Endodermal cell (in vitro differentiated cells): ENCODE measurements around the gene ATP6AP1. TPM values are rescaled to one million over a fixed set of nuclear protein-coding genes. Genes with fewer than 3 reads are reported as not detected.

Experiments
- DNase-seq: peaks from one replicate; pipeline ENCODE4 v3.0.0-alpha.2; 2017
- H3K27ac ChIP-seq: 2 replicates; pipeline ENCODE4 v1.5.1; 2013; ENCODE audit warnings: mild to moderate bottlenecking, low read depth, low read length, moderate library complexity
- H3K27me3 ChIP-seq: 2 replicates; pipeline ENCODE4 v1.6.1; 2013; ENCODE audit warnings: mild to moderate bottlenecking, low read length, moderate library complexity; ENCODE audit not compliant: insufficient read depth, control insufficient read depth, poor library complexity, severe bottlenecking
- H3K36me3 ChIP-seq: 2 replicates; pipeline ENCODE4 v1.7.0; 2013; ENCODE audit warnings: mild to moderate bottlenecking, low read length, moderate library complexity; ENCODE audit not compliant: control insufficient read depth, insufficient read depth
- H3K4me1 ChIP-seq: one replicate; pipeline ENCODE4 v1.7.0; 2013; ENCODE audit warnings: low read length; ENCODE audit not compliant: control insufficient read depth, insufficient read depth
- H3K4me3 ChIP-seq: 2 replicates; pipeline ENCODE4 v1.5.1; 2013; ENCODE audit warnings: mild to moderate bottlenecking, low read length, moderate library complexity
- H3K9ac ChIP-seq: 2 replicates; pipeline ENCODE4 v1.6.1; 2013; ENCODE audit warnings: mild to moderate bottlenecking, low read length, moderate library complexity; ENCODE audit not compliant: poor library complexity, severe bottlenecking; ENCODE audit errors: extremely low read depth
- H3K9me3 ChIP-seq: 2 replicates; pipeline ENCODE4 v1.6.1; 2013; ENCODE audit warnings: mild to moderate bottlenecking, low read length, moderate library complexity; ENCODE audit not compliant: control insufficient read depth
- H3K27ac Mint-ChIP-seq: 2 replicates; pipeline ENCODE4 v1.8.0; 2020; ENCODE audit warnings: mixed read lengths
- H3K27me3 Mint-ChIP-seq: 2 replicates; pipeline ENCODE4 v1.8.0; 2021; ENCODE audit warnings: mild to moderate bottlenecking, mixed read lengths; ENCODE audit not compliant: insufficient read depth
- H3K36me3 Mint-ChIP-seq: 2 replicates; pipeline ENCODE4 v1.8.0; 2020; ENCODE audit warnings: low read depth, mixed read lengths
- H3K4me1 Mint-ChIP-seq: 2 replicates; pipeline ENCODE4 v1.8.0; 2020; ENCODE audit warnings: mixed read lengths
- H3K4me3 Mint-ChIP-seq: 2 replicates; pipeline ENCODE4 v1.8.0; 2020; ENCODE audit warnings: mild to moderate bottlenecking, moderate library complexity, mixed read lengths
- H3K9me3 Mint-ChIP-seq: 2 replicates; pipeline ENCODE4 v1.8.0; 2020; ENCODE audit warnings: mild to moderate bottlenecking, mixed read lengths
- CTCF ChIP-seq: fragments of 200-600 bp; sonication (generic); conservative IDR thresholded peaks from 2 replicates; pipeline ENCODE4 v1.5.0; 2021; ENCODE audit warnings: antibody characterized with exemption, mild to moderate bottlenecking
- WGBS, 2 experiments: methylation state at CpG; one replicate each; pipeline versions ENCODE4 v1.1.5 to v1.1.7; 2013; ENCODE audit warnings: missing lambda C conversion rate in 2 of 2, mixed read lengths in 1 of 2; ENCODE audit not compliant: insufficient coverage in 1 of 2, insufficient read length in 1 of 2; 5-methylcytosine and 5-hydroxymethylcytosine counted together
- total RNA-seq, 2 donors: library from RNA; stranded (reverse); fragmentation: NEBNext Ultra II Directional in 1 of 2; extraction: Animal tissue kit (Norgen Biotek cat#: 25700) in 1 of 2; gene quantifications; 2 replicates in 1 of 2; 3 replicates in 1 of 2; pipeline ENCODE4 v1.2.1, GENCODE V29; 2021

The ATP6AP1 gene
- total RNA-seq, 2 donors from 2014 or later, result 61.6 to 66.8 TPM

GRCh38 chrX:154443479-154443910, 15.0 kb downstream of the ATP6AP1 start:
- H3K4me3 ChIP-seq, result no peak overlapping the region
- peaks cover 24% of the 10 kb centered on the region for H3K36me3 Mint-ChIP-seq
- H3K27ac ChIP-seq, result peak overlapping the region; percentile 70
- no peaks in the 10 kb centered on the region for H3K27me3 Mint-ChIP-seq
- peak; percentile 65 for DNase-seq
- no peaks in the 10 kb centered on the region for H3K9me3 ChIP-seq
- H3K27me3 ChIP-seq, result no peaks in the 10 kb centered on the region
- H3K27ac Mint-ChIP-seq, result peak overlapping the region; percentile 83
- H3K4me1 Mint-ChIP-seq, result no peaks in the 10 kb centered on the region
- H3K4me3 Mint-ChIP-seq, result peak overlapping the region; percentile 60
- H3K9me3 Mint-ChIP-seq, result peaks cover 70% of the 10 kb centered on the region
- no peak for TF ChIP-seq CTCF
- WGBS, 2 experiments, result 40% methylated on average over 10 of the region's 10 CpGs; no CpG with 5 or more reads in 1 of the 2 experiments
- peaks cover 29% of the 10 kb centered on the region for H3K36me3 ChIP-seq
- no peaks in the 10 kb centered on the region for H3K4me1 ChIP-seq
- H3K9ac ChIP-seq, result no peak overlapping the region

- peaks cover 21% of the 10 kb centered on the region for H3K36me3 Mint-ChIP-seq
- H3K4me3 ChIP-seq, result peak within 1 kb of the TSS; percentile 75
Measured at GRCh38 chrX:154443992-154444754, 15.7 kb downstream of the ATP6AP1 start, which contains the start of gene FAM50A. Gene FAM50A, plus strand, starts transcription at chrX:154444141. Its CDS starts 95 bp downstream, at chrX:154444236.

DNA sequence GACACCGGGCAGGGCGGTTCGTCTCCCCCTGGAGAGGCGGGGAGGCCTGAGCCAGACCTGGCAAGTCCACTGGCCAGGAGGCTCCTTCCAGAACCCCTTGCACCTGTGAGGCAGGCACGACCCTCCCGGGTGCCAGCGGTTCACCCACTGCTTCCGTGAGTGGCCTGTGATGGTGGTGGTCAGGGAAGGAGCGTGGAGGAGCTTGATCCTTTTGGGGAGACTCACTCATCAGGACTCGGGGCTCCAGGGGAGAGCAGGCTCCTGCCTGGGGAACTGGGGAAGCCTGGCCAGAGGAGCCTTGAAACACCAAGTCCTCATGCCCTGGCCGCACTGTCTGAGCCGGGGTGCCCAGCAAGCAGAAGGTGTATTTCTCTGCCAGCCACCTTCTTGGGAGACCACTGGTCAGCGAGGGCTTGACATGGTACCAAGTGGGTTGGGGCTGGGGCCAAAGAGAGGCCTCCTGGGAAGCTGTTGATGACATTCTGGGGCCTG, 16.3 kb downstream of the ATP6AP1 start:
- H3K9me3 Mint-ChIP-seq, result peaks cover 67% of the 10 kb centered on the region
- H3K27me3 Mint-ChIP-seq, result no peaks in the 10 kb centered on the region
- H3K4me3 Mint-ChIP-seq, result peak overlapping the region; percentile 60
- Histone ChIP-seq H3K27ac (no peak overlapping the region), H3K9ac (no peak overlapping the region), H3K27me3 (no peaks in the 10 kb centered on the region), H3K4me1 (no peaks in the 10 kb centered on the region), H3K36me3 (peaks cover 25% of the 10 kb centered on the region), H3K4me3 (peak overlapping the region; percentile 75), H3K9me3 (no peaks in the 10 kb centered on the region)
- no peak for TF ChIP-seq CTCF
- H3K27ac Mint-ChIP-seq, result no peak overlapping the region
- peaks cover 21% of the 10 kb centered on the region for H3K36me3 Mint-ChIP-seq
- H3K4me1 Mint-ChIP-seq, result no peaks in the 10 kb centered on the region
- DNase-seq, result no peak
- 68% methylated on average over 13 of the region's 13 CpGs; no CpG with 5 or more reads in 1 of the 2 experiments for WGBS, 2 experiments

More at GRCh38 chrX:154443992-154444754, 15.7 kb downstream of the ATP6AP1 start, which contains the start of gene FAM50A:
- Histone ChIP-seq H3K9ac (no peak within 1 kb of the TSS), H3K36me3 (peaks cover 26% of the 10 kb centered on the region), H3K27ac (peak within 1 kb of the TSS; percentile 70), H3K4me1 (no peaks in the 10 kb centered on the region), H3K9me3 (no peaks in the 10 kb centered on the region), H3K27me3 (no peaks in the 10 kb centered on the region)
- peaks cover 71% of the 10 kb centered on the region for H3K9me3 Mint-ChIP-seq
- no peaks in the 10 kb centered on the region for H3K4me1 Mint-ChIP-seq
- peak within 1 kb of the TSS; percentile 60 for H3K4me3 Mint-ChIP-seq
- H3K27me3 Mint-ChIP-seq, result no peaks in the 10 kb centered on the region
- H3K27ac Mint-ChIP-seq, result peak within 1 kb of the TSS; percentile 83
- no peak for TF ChIP-seq CTCF
- peak; percentile 75 for DNase-seq
- WGBS, 2 experiments, result 2 to 7% methylated on average over 9 to 85 of the region's 94 CpGs
